COR-L47 (cell line): ENCODE measurements around the gene TBCC.
A peak's percentile ranks its signal among the peaks of the same experiment; 100 is the strongest.
"Not testable (repeated sequence)": the region's sequence is repeated elsewhere in the genome, so short reads cannot be mapped to it uniquely, and the experiment has no call there.

Experiments
- DNase-seq: peaks from one replicate; lab custom pipeline; 2025; lab: John Stamatoyannopoulos, UW

The TBCC gene

GRCh38 chr6:42733867-42734481, 11.9 kb downstream of the TBCC start:
- not testable (repeated sequence) for DNase-seq

- no peak for DNase-seq
Measured at GRCh38 chr6:42729731-42730130, 16.2 kb downstream of the TBCC start.

GRCh38 chr6:42727627-42728026, 18.3 kb downstream of the TBCC start:
- no peak for DNase-seq

GRCh38 chr6:42727087-42727611, 18.8 kb downstream of the TBCC start:
- no peak for DNase-seq

- peak; percentile 73 for DNase-seq
Measured at GRCh38 chr6:42726485-42727086, 19.3 kb downstream of the TBCC start.

GRCh38 chr6:42726026-42726425, 19.9 kb downstream of the TBCC start:
- no peak for DNase-seq

- DNase-seq: no peak
Measured at GRCh38 chr6:42724825-42725224, 21.1 kb downstream of the TBCC start.

GRCh38 chr6:42722497-42722896, 23.4 kb downstream of the TBCC start, which contains the start of gene PRPH2:
TSS of gene PRPH2 (minus strand) at chr6:42722597. CDS start at chr6:42722334, 263 bp downstream.
- no peak for DNase-seq

GRCh38 chr6:42720739-42721138, 25.2 kb downstream of the TBCC start:
- no peak for DNase-seq

GRCh38 chr6:42715871-42716270, 30.0 kb downstream of the TBCC start:
- no peak for DNase-seq

- no peak for DNase-seq
Measured at GRCh38 chr6:42714098-42714761, 31.7 kb downstream of the TBCC start.

GRCh38 chr6:42711930-42712329, 34.0 kb downstream of the TBCC start:
- no peak for DNase-seq

GRCh38 chr6:42710316-42710715, 35.6 kb downstream of the TBCC start:
- no peak for DNase-seq

GRCh38 chr6:42709871-42710270, 36.0 kb downstream of the TBCC start:
- DNase-seq: no peak

- DNase-seq: no peak
Measured at GRCh38 chr6:42708096-42708495, 37.8 kb downstream of the TBCC start.

- DNase-seq: no peak
Measured at GRCh38 chr6:42707595-42707994, 38.3 kb downstream of the TBCC start.

GRCh38 chr6:42704937-42705374, 40.9 kb downstream of the TBCC start:
- no peak for DNase-seq

GRCh38 chr6:42704251-42704936, 41.5 kb downstream of the TBCC start:
- DNase-seq: no peak

- not testable (repeated sequence) for DNase-seq
Measured at GRCh38 chr6:42702786-42703185, 43.1 kb downstream of the TBCC start.

GRCh38 chr6:42702200-42702599, 43.7 kb downstream of the TBCC start:
- no peak for DNase-seq

- DNase-seq: no peak
Measured at GRCh38 chr6:42698217-42698616, 47.7 kb downstream of the TBCC start.

GRCh38 chr6:42697268-42697655, 48.6 kb downstream of the TBCC start:
- DNase-seq: no peak
